Breast epithelium (tissue), 3 donors: ENCODE results near the gene GRIN1.

Source experiments
- POLR2A ChIP-seq: fragments of 450-650 bp; IDR thresholded peaks from one replicate; pipeline ENCODE4 v1.6.1; 2016; ENCODE audit warnings: antibody characterized with exemption, mild to moderate bottlenecking, moderate library complexity
- POLR2AphosphoS5 ChIP-seq, 3 donors: sonication (generic); formaldehyde crosslinking; IDR thresholded peaks; one replicate each; pipeline ENCODE4 v1.6.1; 2017; ENCODE audit warnings: antibody characterized with exemption in 3 of 3
- TF ChIP-seq, protein P1 (sequence below), 3 donors: fragments of 450-650 bp; IDR thresholded peaks; one replicate each; pipeline ENCODE4 v1.5.1; 2016 to 2017; ENCODE audit warnings: antibody characterized with exemption in 3 of 3, mild to moderate bottlenecking in 3 of 3, moderate library complexity in 3 of 3

DNA sequence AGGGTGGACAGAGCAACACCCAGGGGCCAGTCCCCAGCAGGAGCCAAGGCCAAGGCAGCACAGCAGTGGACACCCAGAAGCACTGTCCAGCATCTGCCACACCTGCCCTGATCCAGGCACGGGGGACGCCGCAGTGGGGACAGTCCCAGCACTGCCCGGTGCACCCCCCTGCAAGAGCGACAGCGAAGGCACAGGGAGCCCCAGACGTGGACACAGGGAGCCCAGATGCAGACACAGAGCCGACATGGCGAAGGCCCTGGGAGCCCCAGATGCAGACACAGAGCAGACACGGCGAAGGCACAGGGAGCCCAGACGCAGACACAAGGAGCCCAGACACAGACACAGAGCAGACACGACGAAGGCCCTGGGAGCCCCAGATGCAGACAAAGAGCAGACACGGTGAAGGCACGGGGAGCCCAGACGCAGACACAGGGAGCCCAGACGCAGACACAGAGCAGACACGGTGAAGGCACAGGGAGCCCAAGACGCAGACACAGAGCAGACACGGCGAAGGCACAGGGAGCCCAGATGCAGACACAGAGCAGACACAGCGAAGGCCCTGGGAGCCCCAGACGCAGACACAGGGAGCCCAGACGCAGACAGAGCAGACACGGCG lies 45.1 kb downstream of the GRIN1 start:
- no peak for TF ChIP-seq POLR2A
- no peak for TF ChIP-seq POLR2AphosphoS5 (IDR thresholded peaks at IDR 0.05)
- TF ChIP-seq, protein P1, sequence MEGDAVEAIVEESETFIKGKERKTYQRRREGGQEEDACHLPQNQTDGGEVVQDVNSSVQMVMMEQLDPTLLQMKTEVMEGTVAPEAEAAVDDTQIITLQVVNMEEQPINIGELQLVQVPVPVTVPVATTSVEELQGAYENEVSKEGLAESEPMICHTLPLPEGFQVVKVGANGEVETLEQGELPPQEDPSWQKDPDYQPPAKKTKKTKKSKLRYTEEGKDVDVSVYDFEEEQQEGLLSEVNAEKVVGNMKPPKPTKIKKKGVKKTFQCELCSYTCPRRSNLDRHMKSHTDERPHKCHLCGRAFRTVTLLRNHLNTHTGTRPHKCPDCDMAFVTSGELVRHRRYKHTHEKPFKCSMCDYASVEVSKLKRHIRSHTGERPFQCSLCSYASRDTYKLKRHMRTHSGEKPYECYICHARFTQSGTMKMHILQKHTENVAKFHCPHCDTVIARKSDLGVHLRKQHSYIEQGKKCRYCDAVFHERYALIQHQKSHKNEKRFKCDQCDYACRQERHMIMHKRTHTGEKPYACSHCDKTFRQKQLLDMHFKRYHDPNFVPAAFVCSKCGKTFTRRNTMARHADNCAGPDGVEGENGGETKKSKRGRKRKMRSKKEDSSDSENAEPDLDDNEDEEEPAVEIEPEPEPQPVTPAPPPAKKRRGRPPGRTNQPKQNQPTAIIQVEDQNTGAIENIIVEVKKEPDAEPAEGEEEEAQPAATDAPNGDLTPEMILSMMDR (IDR thresholded peaks at IDR 0.05): no peak
